ENCODE results near the gene ZNF335. TPM values are rescaled to one million over a fixed set of nuclear protein-coding genes. Genes with fewer than 3 reads are reported as not detected.
A peak's percentile ranks its signal among the peaks of the same experiment; 100 is the strongest.
"Not testable (repeated sequence)": the region's sequence is repeated elsewhere in the genome, so short reads cannot be mapped to it uniquely, and the experiment has no call there.

ZNF335 gene
- total RNA-seq, 2 experiments from 2014 or later = 33.1 to 34.5 TPM

DNA sequence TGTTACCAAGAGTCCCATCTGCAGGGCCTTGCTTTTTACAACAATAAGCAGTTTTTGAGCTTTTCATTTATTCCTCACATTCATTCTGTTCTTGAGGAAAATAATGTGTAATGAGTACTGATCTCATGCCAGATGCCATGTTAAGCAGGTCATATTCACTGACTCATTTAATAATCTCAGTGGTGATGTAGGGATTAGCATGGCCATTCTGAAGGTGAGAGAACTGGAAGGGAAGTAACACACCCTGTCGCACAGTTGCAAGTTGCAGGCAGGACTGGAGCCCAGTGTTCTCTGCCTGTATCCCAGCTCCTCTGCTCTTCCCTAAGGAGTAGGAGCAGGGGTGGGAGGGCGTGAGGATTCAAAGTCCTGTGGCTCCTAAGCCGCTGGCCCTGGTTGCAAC lies 31.9 kb downstream of the ZNF335 start:
- no peak for ATAC-seq
- POLR2A ChIA-PET = interaction anchor here (0.7 kb wide), 1 partner anchor 9 kb away, joined by 3 read pairs; no protein-coding TSS in a partner anchor
- no peak for DNase-seq
- CTCF ChIA-PET = interaction anchor here (8.2 kb wide), 1 partner anchor 30 kb away, joined by 90 read pairs; the partner anchor contains the start of gene ZNF335
- H3K4me1 Mint-ChIP-seq (ENCODE audit: low read depth) = peaks cover 24% of the 10 kb centered on the region
- H3K9me3 Mint-ChIP-seq (ENCODE audit: insufficient read depth) = no peaks in the 10 kb centered on the region
- no peaks in the 10 kb centered on the region for H3K27me3 Mint-ChIP-seq (ENCODE audit: low read depth)
- no peak overlapping the region for H3K27ac Mint-ChIP-seq
- H3K36me3 Mint-ChIP-seq (ENCODE audit: low read depth) = peaks cover 56% of the 10 kb centered on the region
- H3K4me3 Mint-ChIP-seq = no peak overlapping the region

- Mint-ChIP-seq H3K27ac (peak overlapping the region; percentile 20), H3K4me3 (no peak overlapping the region), H3K27me3 (ENCODE audit: low read depth) (no peaks in the 10 kb centered on the region), H3K4me1 (ENCODE audit: low read depth) (peaks cover 24% of the 10 kb centered on the region), H3K36me3 (ENCODE audit: low read depth) (peaks cover 45% of the 10 kb centered on the region), H3K9me3 (ENCODE audit: insufficient read depth) (no peaks in the 10 kb centered on the region)
- CTCF ChIA-PET = interaction anchor here (1.5 to 8.2 kb wide), 2 partner anchors 32 to 140 kb away, joined by 5 to 90 read pairs; partner anchors contain the start of gene ZNF335
- no peak for DNase-seq
- ATAC-seq = no peak
- POLR2A ChIA-PET = interaction anchor here (1.6 to 3.0 kb wide), 3 partner anchors 10 to 82 kb away, joined by 5 to 18 read pairs (median 8); partner anchors contain the start of genes ACOT8 and ZSWIM3
Observed at GRCh38 chr20:45938727-45939438, 33.1 kb downstream of the ZNF335 start.

DNA sequence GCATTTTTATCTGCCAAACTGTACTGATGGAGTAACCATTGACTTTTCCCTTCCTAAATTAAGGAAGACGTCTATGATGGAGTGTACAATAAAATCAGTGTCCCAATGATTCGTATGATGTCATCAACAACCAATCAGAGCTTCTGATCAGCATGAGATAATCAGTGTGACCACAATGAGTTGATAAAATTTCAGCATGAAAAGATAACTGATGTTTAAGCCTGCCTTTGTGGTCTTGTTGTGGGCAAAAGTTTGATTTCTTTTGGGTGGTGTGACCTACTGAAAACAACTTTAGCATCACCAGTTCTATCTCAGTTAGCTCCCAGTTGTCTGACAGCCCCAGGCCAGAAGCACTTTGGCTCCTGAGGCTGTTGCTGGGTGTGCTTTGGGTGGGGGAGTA lies 34.2 kb downstream of the ZNF335 start:
- Mint-ChIP-seq H3K27ac (peak overlapping the region; percentile 60), H3K9me3 (ENCODE audit: insufficient read depth) (no peaks in the 10 kb centered on the region), H3K27me3 (ENCODE audit: low read depth) (no peaks in the 10 kb centered on the region), H3K36me3 (ENCODE audit: low read depth) (peaks cover 35% of the 10 kb centered on the region), H3K4me3 (no peak overlapping the region), H3K4me1 (ENCODE audit: low read depth) (peaks cover 29% of the 10 kb centered on the region)
- ATAC-seq = no peak
- ChIA-PET POLR2A (interaction anchor here (1.3 to 3.0 kb wide), 5 partner anchors 11 to 81 kb away, joined by 4 to 18 read pairs (median 5); partner anchors contain the start of genes ACOT8, SPATA25 and ZSWIM3), CTCF (interaction anchor here (1.2 to 8.2 kb wide), 6 partner anchors 25 to 139 kb away, joined by 3 to 90 read pairs (median 5); partner anchors contain the start of gene ZNF335)
- no peak for DNase-seq

DNA sequence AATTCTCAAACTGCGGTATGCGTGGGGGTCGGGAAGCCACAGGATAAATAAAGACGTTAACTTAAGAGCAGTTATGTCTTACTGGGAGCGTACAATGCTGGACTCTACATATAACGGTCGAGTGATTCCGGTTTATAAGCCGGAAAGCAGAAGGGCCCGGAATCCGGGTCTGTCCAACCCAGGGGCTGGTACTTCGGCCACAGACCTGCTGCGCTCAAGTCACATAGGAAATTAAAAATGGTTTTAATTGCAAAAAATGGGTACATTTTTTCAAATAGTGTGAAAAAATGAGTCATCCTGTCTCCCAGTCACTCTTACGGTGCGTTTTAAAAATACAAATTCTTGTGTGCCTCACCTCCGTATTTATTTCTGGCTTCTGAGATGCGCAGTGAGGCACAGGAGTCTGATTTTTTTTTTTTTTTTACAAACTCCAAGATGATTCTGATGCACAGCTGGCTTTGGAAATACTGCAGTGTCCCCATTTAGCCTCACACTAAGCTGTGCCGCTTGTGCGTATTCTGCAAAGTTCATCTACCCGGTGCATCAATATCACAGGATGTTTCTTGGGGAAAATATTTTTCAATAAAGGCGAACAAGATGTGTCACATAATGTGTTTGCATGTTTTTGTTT lies 36.5 kb downstream of the ZNF335 start:
- ChIA-PET CTCF (interaction anchor here (0.8 to 8.2 kb wide), 8 partner anchors 18 to 429 kb away, joined by 3 to 90 read pairs (median 6); partner anchors contain the start of gene ZNF335), POLR2A (interaction anchor here (0.5 to 3.8 kb wide), 22 partner anchors 9 to 791 kb away, joined by 3 to 52 read pairs (median 6); partner anchors contain the start of genes ACOT8, CTSA, NEURL2 and PLTP)
- no peak for DNase-seq
- ATAC-seq = no peak
- Mint-ChIP-seq H3K4me3 (peak overlapping the region; percentile 90), H3K4me1 (ENCODE audit: low read depth) (peaks cover 29% of the 10 kb centered on the region), H3K27me3 (ENCODE audit: low read depth) (no peaks in the 10 kb centered on the region), H3K9me3 (ENCODE audit: insufficient read depth) (no peaks in the 10 kb centered on the region), H3K36me3 (ENCODE audit: low read depth) (peaks cover 34% of the 10 kb centered on the region), H3K27ac (peak overlapping the region; percentile 93)

GRCh38 chr20:45934586-45935415 lies 37.2 kb downstream of the ZNF335 start, which contains the start of gene PCIF1:
Gene PCIF1, plus strand, starts transcription at chr20:45934683. Its CDS starts 4,317 bp downstream, at chr20:45939000.
- ChIA-PET POLR2A (interaction anchor here (0.6 to 3.8 kb wide), 30 partner anchors 9 to 415 kb away, joined by 3 to 52 read pairs (median 4); partner anchors contain the start of genes ACOT8, CTSA, DNTTIP1 and NEURL2), CTCF (interaction anchor here (0.7 to 8.2 kb wide), 16 partner anchors 12 to 1444 kb away, joined by 3 to 90 read pairs (median 4); partner anchors contain the start of genes ZNF335 and ZSWIM1)
- Mint-ChIP-seq H3K27me3 (ENCODE audit: low read depth) (no peaks in the 10 kb centered on the region), H3K4me3 (peak within 1 kb of the TSS; percentile 90), H3K9me3 (ENCODE audit: insufficient read depth) (no peaks in the 10 kb centered on the region), H3K4me1 (ENCODE audit: low read depth) (peaks cover 29% of the 10 kb centered on the region), H3K27ac (peak within 1 kb of the TSS; percentile 98), H3K36me3 (ENCODE audit: low read depth) (peaks cover 29% of the 10 kb centered on the region)
- DNase-seq (peak; percentile 99), ATAC-seq (peak; percentile 83)

- ChIA-PET POLR2A (interaction anchor here (0.6 to 3.8 kb wide), 23 partner anchors 10 to 415 kb away, joined by 3 to 52 read pairs (median 6); partner anchors contain the start of genes ACOT8, CTSA, DNTTIP1 and NEURL2), CTCF (interaction anchor here (0.7 to 8.2 kb wide), 17 partner anchors 12 to 1444 kb away, joined by 3 to 90 read pairs (median 5); partner anchors contain the start of genes ZNF335 and ZSWIM1)
- ATAC-seq = peak; percentile 23
- Mint-ChIP-seq H3K4me1 (ENCODE audit: low read depth) (peaks cover 29% of the 10 kb centered on the region), H3K27ac (peak overlapping the region; percentile 98), H3K36me3 (ENCODE audit: low read depth) (peaks cover 23% of the 10 kb centered on the region), H3K9me3 (ENCODE audit: insufficient read depth) (no peaks in the 10 kb centered on the region), H3K27me3 (ENCODE audit: low read depth) (no peaks in the 10 kb centered on the region), H3K4me3 (peak overlapping the region; percentile 88)
- DNase-seq = peak; percentile 70
Observed at GRCh38 chr20:45934046-45934585, 37.9 kb downstream of the ZNF335 start.

- Mint-ChIP-seq H3K4me1 (ENCODE audit: low read depth) (peaks cover 28% of the 10 kb centered on the region), H3K27me3 (ENCODE audit: low read depth) (no peaks in the 10 kb centered on the region), H3K4me3 (peak overlapping the region; percentile 88), H3K27ac (peak overlapping the region; percentile 98), H3K9me3 (ENCODE audit: insufficient read depth) (no peaks in the 10 kb centered on the region), H3K36me3 (ENCODE audit: low read depth) (peaks cover 16% of the 10 kb centered on the region)
- peak; percentile 27 for ATAC-seq
- POLR2A ChIA-PET = interaction anchor here (0.6 to 3.8 kb wide), 16 partner anchors 9 to 163 kb away, joined by 3 to 52 read pairs (median 8); partner anchors contain the start of genes ACOT8, CTSA, DNTTIP1 and NEURL2
- peak; percentile 77 for DNase-seq
- CTCF ChIA-PET = interaction anchor here (0.9 to 8.2 kb wide), 12 partner anchors 13 to 134 kb away, joined by 3 to 90 read pairs (median 6); partner anchors contain the start of genes ZNF335 and ZSWIM1
Observed at GRCh38 chr20:45933266-45934045, 38.5 kb downstream of the ZNF335 start.

DNA sequence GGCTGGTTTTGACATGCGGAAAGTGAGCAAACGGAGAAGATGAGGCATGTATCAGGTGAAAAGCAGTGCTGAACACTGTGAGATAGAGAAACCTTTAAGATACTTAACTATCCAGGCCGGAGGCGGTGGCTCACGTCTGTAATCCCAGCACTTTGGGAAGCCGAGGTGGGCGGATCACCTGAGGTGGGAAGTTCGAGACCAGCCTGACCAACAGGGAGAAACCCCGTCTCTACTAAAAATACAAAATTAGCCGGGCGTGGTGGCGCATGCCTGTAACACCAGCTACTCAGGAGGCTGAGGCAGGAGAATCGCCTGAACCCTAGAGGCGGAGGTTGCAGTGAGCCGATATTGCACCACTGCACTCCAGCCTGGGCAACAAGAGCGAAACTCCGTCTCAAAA lies 40.3 kb downstream of the ZNF335 start:
- H3K4me3 Mint-ChIP-seq; H3K36me3 Mint-ChIP-seq (ENCODE audit: low read depth); H3K9me3 Mint-ChIP-seq (ENCODE audit: insufficient read depth); H3K27me3 Mint-ChIP-seq (ENCODE audit: low read depth); CTCF ChIA-PET; ATAC-seq; POLR2A ChIA-PET; H3K27ac Mint-ChIP-seq; DNase-seq: not testable (repeated sequence)
- H3K4me1 Mint-ChIP-seq (ENCODE audit: low read depth) = peaks cover 10% of the 10 kb centered on the region

DNA sequence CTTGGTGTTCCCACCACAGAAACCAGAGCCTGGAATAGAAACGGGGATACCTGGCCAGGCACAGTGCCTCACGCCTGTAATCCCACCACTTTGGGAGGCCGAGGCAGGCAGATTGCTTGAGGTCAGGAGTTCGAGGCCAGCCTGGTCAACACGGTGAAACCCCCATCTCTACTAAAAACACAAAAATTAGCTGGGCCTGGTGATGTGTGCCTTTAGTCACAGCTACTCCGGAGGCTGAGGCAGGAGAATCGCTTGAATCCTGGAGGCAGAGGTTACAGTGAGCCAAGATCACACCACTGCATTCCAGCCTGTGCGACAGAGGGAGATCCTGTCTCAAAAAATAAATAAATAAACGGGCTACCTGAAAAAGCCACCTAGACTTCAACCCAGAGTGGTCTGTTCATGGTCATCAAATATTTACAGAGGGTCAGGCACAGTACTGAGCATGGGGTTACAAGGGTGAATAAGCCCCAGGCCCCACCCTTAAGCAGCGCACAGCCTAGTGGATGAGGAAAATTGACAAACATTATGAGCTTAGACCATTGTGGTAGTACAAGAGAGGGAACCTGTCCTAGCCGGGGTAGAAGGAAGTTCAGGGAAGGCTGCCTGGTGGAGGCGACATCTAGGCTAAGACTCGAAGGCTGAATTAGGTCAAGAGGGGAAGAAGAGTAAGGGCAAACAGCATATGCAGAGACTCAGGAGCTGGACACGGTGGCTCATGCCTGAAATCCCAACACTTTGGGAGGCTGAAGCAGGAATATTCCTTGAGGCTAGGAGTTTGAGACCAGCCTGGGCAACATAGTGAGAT lies 44.7 kb downstream of the ZNF335 start:
- CTCF ChIA-PET = interaction anchor here (1.5 to 1.6 kb wide), 2 partner anchors 103 to 128 kb away, joined by 5 read pairs; no protein-coding TSS in a partner anchor
- Mint-ChIP-seq H3K4me1 (ENCODE audit: low read depth) (no peaks in the 10 kb centered on the region), H3K4me3 (no peak overlapping the region), H3K36me3 (ENCODE audit: low read depth) (no peaks in the 10 kb centered on the region), H3K9me3 (ENCODE audit: insufficient read depth) (no peaks in the 10 kb centered on the region), H3K27me3 (ENCODE audit: low read depth) (peaks cover 2% of the 10 kb centered on the region), H3K27ac (no peak overlapping the region)
- ATAC-seq (no peak), DNase-seq (no peak)
- POLR2A ChIA-PET = interaction anchor here (0.7 to 4.7 kb wide), 2 partner anchors 7 to 48 kb away, joined by 3 to 30 read pairs; partner anchors contain the start of gene PCIF1
